Keratinocyte (primary cell): Measurements from ENCODE around the gene SIMC1. TPM values are rescaled to one million over a fixed set of nuclear protein-coding genes. Genes with fewer than 3 reads are reported as not detected.

Experiments used
- DNase-seq: peaks from one replicate; pipeline ENCODE4 v3.0.0-alpha.2; 2011; ENCODE audit warnings: low read depth, missing footprints, low spot score
- FAIRE-seq: peaks from 2 replicates; lab custom pipeline; 2011; peaks lifted over from hg19 to GRCh38; lab: Jason Lieb, UNC
- H2AFZ ChIP-seq: 2 replicates; pipeline ENCODE4 v1.6.0; 2012; ENCODE audit warnings: low read length, control low read depth, inconsistent platforms; ENCODE audit not compliant: control insufficient read depth
- H3K27ac ChIP-seq: 2 replicates; pipeline ENCODE4 v1.5.1; 2011; ENCODE audit warnings: low read length; ENCODE audit not compliant: control insufficient read depth, insufficient read depth
- H3K27me3 ChIP-seq: 3 replicates; pipeline ENCODE4 v1.6.0; 2011; ENCODE audit warnings: low read length; ENCODE audit not compliant: control insufficient read depth, insufficient read depth; ENCODE audit errors: extremely low read depth
- H3K36me3 ChIP-seq, 2 experiments: 2 replicates in 1 of 2; 3 replicates in 1 of 2; pipeline ENCODE4 v1.5.1; 2011; ENCODE audit warnings: low read length in 2 of 2, mild to moderate bottlenecking in 1 of 2; ENCODE audit not compliant: control insufficient read depth in 2 of 2, insufficient read depth in 2 of 2; ENCODE audit errors: extremely low read depth in 1 of 2
- H3K4me1 ChIP-seq: 3 replicates; pipeline ENCODE4 v1.5.1; 2011; ENCODE audit warnings: low read length; ENCODE audit not compliant: control insufficient read depth, insufficient read depth; ENCODE audit errors: extremely low read depth
- H3K4me2 ChIP-seq: 3 replicates; pipeline ENCODE4 v1.6.0; 2011; ENCODE audit warnings: low read depth, low read length; ENCODE audit not compliant: control insufficient read depth, insufficient read depth; ENCODE audit errors: extremely low read depth
- H3K4me3 ChIP-seq, 3 experiments: fragments of 200-600 bp in 1 of 3; sonication (generic) in 1 of 3; 2 replicates in 2 of 3; 3 replicates in 1 of 3; pipeline ENCODE4 v1.5.1; 2011 to 2016; ENCODE audit warnings: low read length in 3 of 3, mild to moderate bottlenecking in 3 of 3, control low read depth in 2 of 3, inconsistent platforms in 1 of 3, low read depth in 1 of 3, mixed read lengths in 1 of 3, mixed run types in 1 of 3, moderate library complexity in 1 of 3; ENCODE audit not compliant: control insufficient read depth in 2 of 3, insufficient read depth in 2 of 3; ENCODE audit errors: extremely low read depth in 1 of 3
- H3K79me2 ChIP-seq: 2 replicates; pipeline ENCODE4 v1.6.0; 2012; ENCODE audit warnings: low read length; ENCODE audit not compliant: control insufficient read depth, insufficient read depth
- H3K9ac ChIP-seq: 3 replicates; pipeline ENCODE4 v1.6.0; 2011; ENCODE audit warnings: low read length; ENCODE audit not compliant: control insufficient read depth, insufficient read depth; ENCODE audit errors: extremely low read depth
- H3K9me1 ChIP-seq: 3 replicates; pipeline ENCODE4 v1.6.0; 2011; ENCODE audit warnings: low read length; ENCODE audit not compliant: control insufficient read depth, insufficient read depth; ENCODE audit errors: extremely low read depth
- H3K9me3 ChIP-seq: 2 replicates; pipeline ENCODE4 v1.5.1; 2012; ENCODE audit warnings: low read depth, low read length; ENCODE audit not compliant: control insufficient read depth
- H4K20me1 ChIP-seq: 3 replicates; pipeline ENCODE4 v1.6.0; 2011; ENCODE audit warnings: low read length; ENCODE audit not compliant: control insufficient read depth, insufficient read depth; ENCODE audit errors: extremely low read depth
- EZH2 ChIP-seq: IDR thresholded peaks from one replicate; pipeline ENCODE4 v1.6.1; 2012; ENCODE audit warnings: inconsistent platforms, mild to moderate bottlenecking, low read length, moderate library complexity
- dilution Hi-C: fragments of 300-500 bp; cut with MboI; formaldehyde crosslinking; loops from one replicate; pipeline ENCODE4 v1.7.0; 2020; ENCODE audit warnings: low sequenced_read_pairs; ENCODE audit not compliant: extremely low pct_ligation_motif_present
- polyA plus RNA-seq, 5 experiments: library from polyadenylated mRNA; depleted of rRNA in 3 of 5; stranded (reverse) in 3 of 5; stranded (forward) in 1 of 5; unstranded in 1 of 5; fragments of >200 nt; gene quantifications; 1 replicate in 1 of 5; 2 replicates in 3 of 5; 3 replicates in 1 of 5; pipeline versions ENCODE4 v1.2.1 to v1.2.3, GENCODE V29; 2011 to 2012; ENCODE audit warnings: missing spikeins in 2 of 5, low read depth in 1 of 5, low replicate concordance in 1 of 5
- TF ChIP-seq, protein P1 (sequence below), 3 experiments: IDR thresholded peaks in 1 of 3; conservative IDR thresholded peaks in 1 of 3; optimal IDR thresholded peaks in 1 of 3; 2 replicates in 2 of 3; 3 replicates in 1 of 3; pipeline versions ENCODE3 to v1.5.1; 2011; ENCODE audit warnings: low read length in 3 of 3, mild to moderate bottlenecking in 3 of 3, moderate library complexity in 2 of 3, control low read depth in 1 of 3, inconsistent platforms in 1 of 3; ENCODE audit not compliant: insufficient read depth in 2 of 3; ENCODE audit errors: extremely low read depth in 1 of 3

SIMC1 gene
- polyA plus RNA-seq, 1 donor (not counting 4 experiments of a cell fraction or from before 2014, with no cell fraction given), result 5.2 TPM

DNA sequence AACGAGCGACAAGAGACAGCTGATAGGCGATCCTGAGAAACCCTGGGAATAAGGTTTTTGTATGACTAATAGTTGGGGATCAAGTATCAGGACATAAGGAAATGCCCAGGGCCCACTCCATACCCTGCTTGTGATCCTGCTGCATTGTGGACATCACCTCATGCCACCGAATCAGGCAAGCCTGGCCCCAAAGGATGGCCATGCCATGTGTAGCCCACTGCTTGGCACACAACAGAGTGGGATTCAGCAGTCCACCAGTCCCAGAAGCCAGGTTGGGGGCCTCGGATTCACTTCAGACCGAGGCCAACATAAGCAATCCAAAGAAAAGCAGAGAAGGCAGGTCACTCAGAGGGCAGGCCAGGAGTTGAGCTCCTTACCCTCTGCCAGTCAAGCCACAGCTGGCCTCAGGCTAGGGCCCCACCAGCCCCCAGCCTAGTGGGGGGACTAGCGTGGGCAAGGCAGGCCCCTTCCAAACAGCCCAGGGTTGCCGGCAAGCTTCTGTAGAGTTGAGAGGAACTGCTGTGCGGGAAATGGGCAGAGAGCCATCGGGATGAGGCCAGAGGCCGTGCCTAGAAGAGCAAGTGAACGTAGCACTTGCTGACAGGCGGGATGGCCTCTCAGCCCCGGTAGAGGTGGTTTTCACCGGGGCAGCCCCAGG lies 145.2 kb downstream of the SIMC1 start:
- H3K36me3 ChIP-seq, result peaks cover 41 to 54% of the 10 kb centered on the region in 2 experiments
- no peak for DNase-seq
- H3K9ac ChIP-seq, result no peak overlapping the region
- no peak overlapping the region for H3K4me3 ChIP-seq
- H4K20me1 ChIP-seq, result peaks cover 6% of the 10 kb centered on the region
- H3K27ac ChIP-seq, result no peak overlapping the region
- no peak for TF ChIP-seq EZH2
- TF ChIP-seq, protein P1, sequence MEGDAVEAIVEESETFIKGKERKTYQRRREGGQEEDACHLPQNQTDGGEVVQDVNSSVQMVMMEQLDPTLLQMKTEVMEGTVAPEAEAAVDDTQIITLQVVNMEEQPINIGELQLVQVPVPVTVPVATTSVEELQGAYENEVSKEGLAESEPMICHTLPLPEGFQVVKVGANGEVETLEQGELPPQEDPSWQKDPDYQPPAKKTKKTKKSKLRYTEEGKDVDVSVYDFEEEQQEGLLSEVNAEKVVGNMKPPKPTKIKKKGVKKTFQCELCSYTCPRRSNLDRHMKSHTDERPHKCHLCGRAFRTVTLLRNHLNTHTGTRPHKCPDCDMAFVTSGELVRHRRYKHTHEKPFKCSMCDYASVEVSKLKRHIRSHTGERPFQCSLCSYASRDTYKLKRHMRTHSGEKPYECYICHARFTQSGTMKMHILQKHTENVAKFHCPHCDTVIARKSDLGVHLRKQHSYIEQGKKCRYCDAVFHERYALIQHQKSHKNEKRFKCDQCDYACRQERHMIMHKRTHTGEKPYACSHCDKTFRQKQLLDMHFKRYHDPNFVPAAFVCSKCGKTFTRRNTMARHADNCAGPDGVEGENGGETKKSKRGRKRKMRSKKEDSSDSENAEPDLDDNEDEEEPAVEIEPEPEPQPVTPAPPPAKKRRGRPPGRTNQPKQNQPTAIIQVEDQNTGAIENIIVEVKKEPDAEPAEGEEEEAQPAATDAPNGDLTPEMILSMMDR (optimal IDR thresholded peaks at IDR 0.05 in 1 of 3, IDR thresholded peaks at IDR 0.05 in 1 of 3, conservative IDR thresholded peaks at IDR 0.05 in 1 of 3; ENCODE audit: extremely low read depth in 1 of 3, insufficient read depth in 2 of 3, low read length in 3 of 3), result no peak
- FAIRE-seq, result no peak
- H3K9me1 ChIP-seq, result no peaks in the 10 kb centered on the region
- H3K79me2 ChIP-seq, result peaks cover 35% of the 10 kb centered on the region
- peaks cover 13% of the 10 kb centered on the region for H3K4me1 ChIP-seq
- dilution Hi-C loops, result no loop called here
- no peaks in the 10 kb centered on the region for H3K27me3 ChIP-seq
- H3K9me3 ChIP-seq, result no peaks in the 10 kb centered on the region
- H2AFZ ChIP-seq, result no peak overlapping the region
- no peak overlapping the region for H3K4me2 ChIP-seq

DNA sequence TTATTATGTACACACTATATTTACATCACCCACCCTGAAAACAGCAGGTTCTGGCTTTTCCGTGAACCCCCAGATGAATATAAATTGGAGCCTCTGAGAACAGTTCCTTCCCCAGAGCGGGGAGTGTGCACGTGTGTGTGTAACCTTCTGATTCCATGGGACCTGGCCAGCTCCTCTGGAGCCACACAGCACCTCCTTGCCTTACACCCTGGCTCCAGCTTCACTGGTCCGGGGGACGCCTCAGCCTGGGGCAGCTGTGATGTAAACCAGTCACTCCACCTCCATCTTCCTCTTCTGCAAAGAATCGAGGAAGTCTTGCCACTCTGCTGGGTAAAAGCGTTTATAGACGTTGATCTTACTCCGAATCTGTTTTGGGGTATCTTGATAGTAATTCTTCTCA lies 145.7 kb downstream of the SIMC1 start:
- Histone ChIP-seq H3K27me3 (no peaks in the 10 kb centered on the region), H3K36me3 (peaks cover 41 to 54% of the 10 kb centered on the region in 2 experiments), H3K4me3 (no peak overlapping the region), H2AFZ (no peak overlapping the region), H3K27ac (no peak overlapping the region), H3K79me2 (peaks cover 35% of the 10 kb centered on the region), H3K9ac (no peak overlapping the region), H3K9me1 (no peaks in the 10 kb centered on the region), H4K20me1 (peaks cover 6% of the 10 kb centered on the region), H3K4me1 (peaks cover 13% of the 10 kb centered on the region), H3K9me3 (no peaks in the 10 kb centered on the region), H3K4me2 (no peak overlapping the region)
- TF ChIP-seq EZH2, result no peak
- TF ChIP-seq, protein P1 (optimal IDR thresholded peaks at IDR 0.05 in 1 of 3, IDR thresholded peaks at IDR 0.05 in 1 of 3, conservative IDR thresholded peaks at IDR 0.05 in 1 of 3; ENCODE audit: extremely low read depth in 1 of 3, insufficient read depth in 2 of 3, low read length in 3 of 3), result no peak
- DNase-seq (no peak), FAIRE-seq (no peak)
- dilution Hi-C loops, result no loop called here
